ENCODE measurements around the gene POU2F2.

The POU2F2 gene

DNA sequence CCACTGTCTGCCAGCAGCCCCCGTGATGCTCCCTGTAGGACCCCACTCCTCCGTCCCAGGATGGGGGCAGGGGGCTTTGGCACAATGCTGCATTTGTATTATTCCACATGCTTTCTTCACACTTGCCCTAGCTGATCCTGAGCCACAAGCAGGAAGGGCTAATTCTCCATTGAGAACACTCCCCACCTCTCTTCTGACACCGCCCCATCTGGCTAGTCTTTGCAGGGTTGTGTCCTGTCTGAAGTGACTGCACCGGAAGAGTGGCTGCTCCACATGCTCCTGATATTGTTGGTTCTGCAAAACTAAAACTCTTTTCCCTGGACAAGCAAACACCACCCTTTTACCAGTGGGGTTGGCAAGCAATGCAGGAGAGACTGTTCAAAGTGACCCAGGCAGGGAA is 38.3 kb downstream of the POU2F2 start:
- DNase-seq (ENCODE audit: low read depth), result no peak
- TF ChIP-seq, protein P1, sequence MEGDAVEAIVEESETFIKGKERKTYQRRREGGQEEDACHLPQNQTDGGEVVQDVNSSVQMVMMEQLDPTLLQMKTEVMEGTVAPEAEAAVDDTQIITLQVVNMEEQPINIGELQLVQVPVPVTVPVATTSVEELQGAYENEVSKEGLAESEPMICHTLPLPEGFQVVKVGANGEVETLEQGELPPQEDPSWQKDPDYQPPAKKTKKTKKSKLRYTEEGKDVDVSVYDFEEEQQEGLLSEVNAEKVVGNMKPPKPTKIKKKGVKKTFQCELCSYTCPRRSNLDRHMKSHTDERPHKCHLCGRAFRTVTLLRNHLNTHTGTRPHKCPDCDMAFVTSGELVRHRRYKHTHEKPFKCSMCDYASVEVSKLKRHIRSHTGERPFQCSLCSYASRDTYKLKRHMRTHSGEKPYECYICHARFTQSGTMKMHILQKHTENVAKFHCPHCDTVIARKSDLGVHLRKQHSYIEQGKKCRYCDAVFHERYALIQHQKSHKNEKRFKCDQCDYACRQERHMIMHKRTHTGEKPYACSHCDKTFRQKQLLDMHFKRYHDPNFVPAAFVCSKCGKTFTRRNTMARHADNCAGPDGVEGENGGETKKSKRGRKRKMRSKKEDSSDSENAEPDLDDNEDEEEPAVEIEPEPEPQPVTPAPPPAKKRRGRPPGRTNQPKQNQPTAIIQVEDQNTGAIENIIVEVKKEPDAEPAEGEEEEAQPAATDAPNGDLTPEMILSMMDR (IDR thresholded peaks at IDR 0.05; ENCODE audit: low read depth, low read length, missing control alignments), result no peak

DNA sequence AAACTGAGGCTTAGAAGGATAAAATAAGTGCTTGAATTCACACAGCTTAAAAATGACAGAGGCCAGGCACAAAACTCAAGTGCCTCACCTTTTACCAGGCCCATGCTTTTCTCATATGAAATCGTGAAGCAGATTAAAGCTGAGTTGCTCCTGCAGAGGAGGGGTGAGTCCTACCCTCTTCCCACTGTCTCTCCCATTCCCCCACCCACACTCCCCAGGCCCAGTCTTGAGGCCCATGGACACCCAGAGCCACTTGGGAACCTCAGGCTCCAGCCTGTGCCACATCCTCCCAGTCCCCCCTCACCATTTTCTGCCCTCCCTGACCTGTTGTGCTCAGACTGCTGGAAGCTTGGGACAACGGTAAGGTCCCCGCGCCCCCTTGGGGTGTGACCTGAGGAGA is 38.7 kb downstream of the POU2F2 start:
- H3K4me3 ChIP-seq (ENCODE audit: low read depth, low read length), result no peak overlapping the region
- DNase-seq (ENCODE audit: low read depth), result no peak
- TF ChIP-seq, protein P1 (IDR thresholded peaks at IDR 0.05; ENCODE audit: low read depth, low read length, missing control alignments), result no peak

More for the DNA sequence above, 38.3 kb downstream of the POU2F2 start:
- no peak overlapping the region for H3K4me3 ChIP-seq (ENCODE audit: low read depth, low read length)

DNA sequence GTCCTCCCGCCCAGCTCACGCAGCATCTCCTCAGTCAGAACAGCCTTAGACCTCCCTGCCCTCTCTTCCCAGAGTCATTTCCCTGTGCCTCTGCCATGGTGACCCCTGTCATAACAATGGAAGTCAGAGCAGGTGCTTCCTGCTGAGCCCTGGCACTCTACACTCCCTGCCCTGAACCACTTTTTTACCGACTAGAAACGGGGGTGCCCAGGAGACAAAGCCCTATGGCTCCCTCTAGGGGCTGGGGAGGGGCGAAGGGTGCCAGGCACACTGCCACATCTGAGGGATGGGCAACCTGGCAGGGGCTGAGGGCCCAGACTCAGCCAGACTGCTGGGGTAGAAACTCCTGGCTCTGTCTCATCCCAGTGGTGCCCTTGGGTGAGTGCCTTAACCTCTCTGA is 39.9 kb downstream of the POU2F2 start:
- no peak for DNase-seq (ENCODE audit: low read depth)
- TF ChIP-seq, protein P1 (IDR thresholded peaks at IDR 0.05; ENCODE audit: low read depth, low read length, missing control alignments), result peak; percentile 60
- no peak overlapping the region for H3K4me3 ChIP-seq (ENCODE audit: low read depth, low read length)

DNA sequence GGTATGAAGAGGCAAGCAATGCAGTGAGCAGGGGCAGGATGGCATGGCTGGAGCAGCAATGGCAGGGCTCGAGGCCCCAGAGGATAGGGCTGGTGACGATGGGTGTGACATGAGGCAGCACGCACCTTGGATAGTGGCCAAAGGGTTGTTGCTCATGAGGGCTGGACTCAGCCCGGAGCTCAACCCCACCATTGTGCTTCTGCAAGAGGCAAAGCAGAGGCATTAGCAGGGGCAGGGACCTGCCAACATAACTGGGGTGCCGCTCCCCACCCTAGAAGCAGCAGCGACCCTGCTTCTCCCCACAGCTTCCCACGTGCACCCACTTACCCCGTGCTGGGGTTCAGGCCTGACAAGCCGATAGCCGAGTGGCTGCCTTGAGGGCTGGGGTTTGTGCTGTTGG is 40.5 kb downstream of the POU2F2 start:
- TF ChIP-seq, protein P1 (IDR thresholded peaks at IDR 0.05; ENCODE audit: low read depth, low read length, missing control alignments), result no peak
- no peak for DNase-seq (ENCODE audit: low read depth)
- H3K4me3 ChIP-seq (ENCODE audit: low read depth, low read length), result no peak overlapping the region

DNA sequence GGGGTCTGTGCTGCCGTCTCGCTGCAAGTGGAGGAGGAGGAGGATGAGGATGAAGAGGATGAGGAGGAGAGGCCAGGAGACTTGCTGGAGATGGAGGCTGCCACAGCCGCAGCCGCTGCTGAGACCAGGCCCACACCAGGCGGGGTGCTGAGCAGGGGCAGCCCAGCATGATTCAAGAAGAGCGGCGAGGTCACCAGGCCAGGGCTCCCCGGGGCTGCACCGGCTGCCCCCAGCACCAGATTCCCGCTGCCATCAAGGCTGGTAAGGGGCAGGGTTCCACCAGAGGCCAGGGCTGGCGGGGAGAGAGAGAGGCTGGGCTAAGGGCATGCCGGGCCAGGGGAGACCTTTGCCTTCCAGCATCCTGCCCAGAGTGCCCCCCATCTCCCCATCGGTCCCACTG is 40.9 kb downstream of the POU2F2 start:
- H3K4me3 ChIP-seq (ENCODE audit: low read depth, low read length), result no peak overlapping the region
- TF ChIP-seq, protein P1 (IDR thresholded peaks at IDR 0.05; ENCODE audit: low read depth, low read length, missing control alignments), result no peak
- no peak for DNase-seq (ENCODE audit: low read depth)

DNA sequence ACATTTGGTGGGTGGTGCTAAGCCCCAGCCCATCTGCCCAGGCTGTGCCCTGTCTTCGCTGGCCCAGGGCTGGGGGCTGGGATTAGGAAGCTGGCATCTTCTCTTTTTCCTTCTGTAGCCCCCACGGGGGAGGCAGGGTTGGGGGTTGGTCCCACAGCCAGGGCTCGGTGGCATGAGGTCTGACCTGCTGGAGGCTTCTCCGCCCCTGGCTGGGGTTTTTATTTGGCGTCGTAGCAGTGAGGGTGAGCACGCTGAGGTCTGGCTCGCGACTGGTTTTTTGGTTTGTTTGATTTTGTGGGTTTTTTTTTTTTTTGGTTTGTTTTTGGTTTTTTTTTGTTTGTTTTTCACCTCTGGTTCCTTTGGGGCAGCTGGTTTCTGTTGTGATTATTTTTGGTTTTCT is 41.6 kb downstream of the POU2F2 start:
- H3K4me3 ChIP-seq (ENCODE audit: low read depth, low read length), result no peak overlapping the region
- TF ChIP-seq, protein P1 (IDR thresholded peaks at IDR 0.05; ENCODE audit: low read depth, low read length, missing control alignments), result no peak
- DNase-seq (ENCODE audit: low read depth), result no peak

DNA sequence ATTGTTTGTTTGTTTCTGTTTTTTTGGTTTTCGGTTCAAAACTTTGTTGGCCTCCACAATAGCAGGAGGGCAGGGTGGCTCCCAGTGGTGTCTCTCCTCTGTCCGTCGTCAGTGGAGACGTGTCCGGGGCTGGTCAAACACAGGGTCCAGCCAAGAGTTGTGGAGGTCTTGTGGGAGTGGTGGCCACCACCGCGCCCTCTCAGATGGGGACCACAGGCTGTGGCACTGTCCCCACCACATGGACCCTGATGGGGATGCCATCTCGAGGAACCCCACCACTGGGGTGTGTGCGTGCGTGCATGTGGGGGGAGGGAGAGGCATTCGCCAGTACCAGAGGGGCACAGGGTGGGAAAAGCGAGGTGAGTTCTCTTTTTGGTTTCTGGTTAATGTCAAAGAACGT is 42.5 kb downstream of the POU2F2 start:
- no peak overlapping the region for H3K4me3 ChIP-seq (ENCODE audit: low read depth, low read length)
- TF ChIP-seq, protein P1 (IDR thresholded peaks at IDR 0.05; ENCODE audit: low read depth, low read length, missing control alignments), result no peak
- no peak for DNase-seq (ENCODE audit: low read depth)

Measured in GM12864 (cell line).